Measurements from ENCODE around the gene STEAP4.

GRCh38 chr7:88276605-88277153 is 30.0 kb downstream of the STEAP4 start:
- TF ChIP-seq REST (IDR thresholded peaks at IDR 0.05; ENCODE audit: insufficient read depth in 1 of 2, low read depth in 2 of 2, low read length in 2 of 2) (no peak), POLR2AphosphoS5 (IDR thresholded peaks at IDR 0.05; ENCODE audit: low read depth, low read length) (no peak), SIN3A (IDR thresholded peaks at IDR 0.05; ENCODE audit: borderline replicate concordance, insufficient read depth, low read length) (no peak)

All from PFSK-1 (cell line).